HepG2 (cell line): ENCODE data around the gene SLC9C2. TPM values are rescaled to one million over a fixed set of nuclear protein-coding genes. Genes with fewer than 3 reads are reported as not detected.
A peak's percentile ranks its signal among the peaks of the same experiment; 100 is the strongest.

Experiments
- MED13 ChIP-seq: sonication (generic); formaldehyde crosslinking; IDR thresholded peaks from 2 replicates; pipeline ENCODE4 v1.5.0; 2020; ENCODE audit warnings: missing genetic modification reagents
- MIXL1 ChIP-seq: IDR thresholded peaks from 2 replicates; pipeline ENCODE4 v1.6.1; 2016
- NFYB ChIP-seq: sonication (generic); formaldehyde crosslinking; IDR thresholded peaks from 2 replicates; pipeline ENCODE4 v1.4.0; 2020; ENCODE audit warnings: missing genetic modification reagents
- ONECUT2 ChIP-seq: sonication (generic); formaldehyde crosslinking; IDR thresholded peaks from 2 replicates; pipeline ENCODE4 v1.4.0; 2020; ENCODE audit warnings: missing genetic modification reagents
- PCBP2 ChIP-seq: fragments of 200-400 bp; formaldehyde crosslinking; optimal IDR thresholded peaks from 2 replicates; pipeline ENCODE3; 2018; ENCODE audit warnings: low read length, low read depth; ENCODE audit not compliant: poor library complexity, severe bottlenecking
- PHF20 ChIP-seq: sonication (generic); formaldehyde crosslinking; IDR thresholded peaks from 2 replicates; pipeline ENCODE4 v1.5.0; 2020; ENCODE audit warnings: mild to moderate bottlenecking, missing genetic modification reagents
- SRSF4 ChIP-seq: fragments of 200-400 bp; formaldehyde crosslinking; IDR thresholded peaks from one replicate; pipeline ENCODE4 v1.6.1; 2018; ENCODE audit warnings: mild to moderate bottlenecking, low read depth, low read length, moderate library complexity; ENCODE audit not compliant: poor library complexity, severe bottlenecking
- STAT5B ChIP-seq: sonication (generic); formaldehyde crosslinking; IDR thresholded peaks from 2 replicates; pipeline ENCODE4 v1.4.0; 2020; ENCODE audit warnings: missing genetic modification reagents
- ZFAT ChIP-seq: sonication (generic); formaldehyde crosslinking; conservative IDR thresholded peaks from 2 replicates; pipeline ENCODE4 v1.8.1; 2023; ENCODE audit warnings: missing genetic modification reagents, inconsistent platforms
- ZFP1 ChIP-seq: IDR thresholded peaks from 2 replicates; pipeline ENCODE4 v1.6.1; 2016
- ZNF225 ChIP-seq: sonication (generic); formaldehyde crosslinking; IDR thresholded peaks from 2 replicates; pipeline ENCODE4 v1.4.0; 2020; ENCODE audit warnings: mild to moderate bottlenecking, missing genetic modification reagents
- ZNF274 ChIP-seq: sonication (generic); formaldehyde crosslinking; IDR thresholded peaks from 2 replicates; pipeline ENCODE4 v1.5.1; 2020; ENCODE audit warnings: mild to moderate bottlenecking, missing genetic modification reagents
- ZNF619 ChIP-seq: sonication (generic); formaldehyde crosslinking; IDR thresholded peaks from 2 replicates; pipeline ENCODE4 v1.4.0; 2020; ENCODE audit warnings: mild to moderate bottlenecking, missing genetic modification reagents
- ZNF839 ChIP-seq: sonication (generic); formaldehyde crosslinking; IDR thresholded peaks from 2 replicates; pipeline ENCODE4 v1.4.0; 2020; ENCODE audit warnings: missing genetic modification reagents, mild to moderate bottlenecking, borderline replicate concordance
- polyA plus RNA-seq, 8 experiments: library from polyadenylated mRNA; depleted of rRNA in 3 of 8; stranded (reverse) in 7 of 8; unstranded in 1 of 8; fragments of >200 nt; fragmentation: Illumina TruSeq in 4 of 8; extraction: Trizol in 4 of 8; gene quantifications; 2 replicates each; pipeline versions ENCODE4 v1.2.1 to v1.2.3, GENCODE V29; 2011 to 2016; ENCODE audit warnings: low read depth in 4 of 8, missing spikeins in 1 of 8, mixed read lengths in 1 of 8; ENCODE audit not compliant: insufficient read depth in 1 of 8
- total RNA-seq, 5 experiments: library from RNA; depleted of rRNA; stranded (reverse); fragments of >200 nt; fragmentation: Illumina TruSeq; extraction: Trizol; gene quantifications; 2 replicates each; pipeline ENCODE4 v1.2.3, GENCODE V29; 2016; ENCODE audit warnings: low read depth in 1 of 5
- TF ChIP-seq, protein P1 (sequence below), 2 experiments: sonication (generic) in 1 of 2; formaldehyde crosslinking in 1 of 2; IDR thresholded peaks; 2 replicates each; pipeline versions ENCODE4 v1.6.1 to v1.9.0; 2014 to 2022; ENCODE audit warnings: antibody characterized with exemption in 1 of 2, borderline replicate concordance in 1 of 2, inconsistent platforms in 1 of 2, low read depth in 1 of 2, missing genetic modification reagents in 1 of 2
- TF ChIP-seq, protein P2 (sequence below): sonication (generic); formaldehyde crosslinking; IDR thresholded peaks from 2 replicates; pipeline ENCODE4 v1.4.0; 2020; ENCODE audit warnings: missing genetic modification reagents
- TF ChIP-seq, protein P3 (sequence below): sonication (generic); formaldehyde crosslinking; IDR thresholded peaks from 2 replicates; pipeline ENCODE4 v1.4.0; 2020; ENCODE audit warnings: mild to moderate bottlenecking, missing genetic modification reagents
- TF ChIP-seq, protein P4 (sequence below): sonication (generic); formaldehyde crosslinking; IDR thresholded peaks from 2 replicates; pipeline ENCODE4 v1.4.0; 2020; ENCODE audit warnings: mild to moderate bottlenecking, missing genetic modification reagents
- TF ChIP-seq, protein P5 (sequence below): sonication (generic); formaldehyde crosslinking; IDR thresholded peaks from 2 replicates; pipeline ENCODE4 v1.5.0; 2020; ENCODE audit warnings: missing genetic modification reagents

SLC9C2 gene
- total and polyA plus RNA-seq, 2 of the 13 experiments (the other 11 are each of a cell fraction or from before 2014, with no cell fraction given): 0.03 TPM; not detected in 1

- TF ChIP-seq PCBP2 (no peak), ZFP1 (CRISPR knock-in tag) (no peak), MIXL1 (CRISPR knock-in tag) (no peak), STAT5B (CRISPR knock-in tag) (no peak), ONECUT2 (no peak), PHF20 (CRISPR knock-in tag) (peak; percentile 60; the same call in 1 of the 2 replicates), NFYB (CRISPR knock-in tag) (peak; percentile 78), ZNF619 (CRISPR knock-in tag) (no peak), SRSF4 (no peak), ZNF274 (CRISPR knock-in tag) (no peak), ZNF225 (CRISPR knock-in tag) (no peak), ZFAT (no peak), MED13 (CRISPR knock-in tag) (no peak), ZNF839 (CRISPR knock-in tag) (no peak)
- TF ChIP-seq, protein P1, sequence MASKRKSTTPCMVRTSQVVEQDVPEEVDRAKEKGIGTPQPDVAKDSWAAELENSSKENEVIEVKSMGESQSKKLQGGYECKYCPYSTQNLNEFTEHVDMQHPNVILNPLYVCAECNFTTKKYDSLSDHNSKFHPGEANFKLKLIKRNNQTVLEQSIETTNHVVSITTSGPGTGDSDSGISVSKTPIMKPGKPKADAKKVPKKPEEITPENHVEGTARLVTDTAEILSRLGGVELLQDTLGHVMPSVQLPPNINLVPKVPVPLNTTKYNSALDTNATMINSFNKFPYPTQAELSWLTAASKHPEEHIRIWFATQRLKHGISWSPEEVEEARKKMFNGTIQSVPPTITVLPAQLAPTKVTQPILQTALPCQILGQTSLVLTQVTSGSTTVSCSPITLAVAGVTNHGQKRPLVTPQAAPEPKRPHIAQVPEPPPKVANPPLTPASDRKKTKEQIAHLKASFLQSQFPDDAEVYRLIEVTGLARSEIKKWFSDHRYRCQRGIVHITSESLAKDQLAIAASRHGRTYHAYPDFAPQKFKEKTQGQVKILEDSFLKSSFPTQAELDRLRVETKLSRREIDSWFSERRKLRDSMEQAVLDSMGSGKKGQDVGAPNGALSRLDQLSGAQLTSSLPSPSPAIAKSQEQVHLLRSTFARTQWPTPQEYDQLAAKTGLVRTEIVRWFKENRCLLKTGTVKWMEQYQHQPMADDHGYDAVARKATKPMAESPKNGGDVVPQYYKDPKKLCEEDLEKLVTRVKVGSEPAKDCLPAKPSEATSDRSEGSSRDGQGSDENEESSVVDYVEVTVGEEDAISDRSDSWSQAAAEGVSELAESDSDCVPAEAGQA (IDR thresholded peaks at IDR 0.05; ENCODE audit: low read depth): no peak
- TF ChIP-seq, protein P1 (CRISPR knock-in tag; IDR thresholded peaks at IDR 0.05; ENCODE audit: borderline replicate concordance): no peak
- TF ChIP-seq, protein P2, sequence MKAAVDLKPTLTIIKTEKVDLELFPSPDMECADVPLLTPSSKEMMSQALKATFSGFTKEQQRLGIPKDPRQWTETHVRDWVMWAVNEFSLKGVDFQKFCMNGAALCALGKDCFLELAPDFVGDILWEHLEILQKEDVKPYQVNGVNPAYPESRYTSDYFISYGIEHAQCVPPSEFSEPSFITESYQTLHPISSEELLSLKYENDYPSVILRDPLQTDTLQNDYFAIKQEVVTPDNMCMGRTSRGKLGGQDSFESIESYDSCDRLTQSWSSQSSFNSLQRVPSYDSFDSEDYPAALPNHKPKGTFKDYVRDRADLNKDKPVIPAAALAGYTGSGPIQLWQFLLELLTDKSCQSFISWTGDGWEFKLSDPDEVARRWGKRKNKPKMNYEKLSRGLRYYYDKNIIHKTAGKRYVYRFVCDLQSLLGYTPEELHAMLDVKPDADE (CRISPR knock-in tag): no peak
- TF ChIP-seq, protein P3, sequence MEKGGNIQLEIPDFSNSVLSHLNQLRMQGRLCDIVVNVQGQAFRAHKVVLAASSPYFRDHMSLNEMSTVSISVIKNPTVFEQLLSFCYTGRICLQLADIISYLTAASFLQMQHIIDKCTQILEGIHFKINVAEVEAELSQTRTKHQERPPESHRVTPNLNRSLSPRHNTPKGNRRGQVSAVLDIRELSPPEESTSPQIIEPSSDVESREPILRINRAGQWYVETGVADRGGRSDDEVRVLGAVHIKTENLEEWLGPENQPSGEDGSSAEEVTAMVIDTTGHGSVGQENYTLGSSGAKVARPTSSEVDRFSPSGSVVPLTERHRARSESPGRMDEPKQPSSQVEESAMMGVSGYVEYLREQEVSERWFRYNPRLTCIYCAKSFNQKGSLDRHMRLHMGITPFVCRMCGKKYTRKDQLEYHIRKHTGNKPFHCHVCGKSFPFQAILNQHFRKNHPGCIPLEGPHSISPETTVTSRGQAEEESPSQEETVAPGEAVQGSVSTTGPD: no peak
- TF ChIP-seq, protein P4, sequence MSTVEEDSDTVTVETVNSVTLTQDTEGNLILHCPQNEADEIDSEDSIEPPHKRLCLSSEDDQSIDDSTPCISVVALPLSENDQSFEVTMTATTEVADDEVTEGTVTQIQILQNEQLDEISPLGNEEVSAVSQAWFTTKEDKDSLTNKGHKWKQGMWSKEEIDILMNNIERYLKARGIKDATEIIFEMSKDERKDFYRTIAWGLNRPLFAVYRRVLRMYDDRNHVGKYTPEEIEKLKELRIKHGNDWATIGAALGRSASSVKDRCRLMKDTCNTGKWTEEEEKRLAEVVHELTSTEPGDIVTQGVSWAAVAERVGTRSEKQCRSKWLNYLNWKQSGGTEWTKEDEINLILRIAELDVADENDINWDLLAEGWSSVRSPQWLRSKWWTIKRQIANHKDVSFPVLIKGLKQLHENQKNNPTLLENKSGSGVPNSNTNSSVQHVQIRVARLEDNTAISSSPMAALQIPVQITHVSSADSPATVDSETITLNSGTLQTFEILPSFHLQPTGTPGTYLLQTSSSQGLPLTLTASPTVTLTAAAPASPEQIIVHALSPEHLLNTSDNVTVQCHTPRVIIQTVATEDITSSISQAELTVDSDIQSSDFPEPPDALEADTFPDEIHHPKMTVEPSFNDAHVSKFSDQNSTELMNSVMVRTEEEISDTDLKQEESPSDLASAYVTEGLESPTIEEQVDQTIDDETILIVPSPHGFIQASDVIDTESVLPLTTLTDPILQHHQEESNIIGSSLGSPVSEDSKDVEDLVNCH (CRISPR knock-in tag): no peak
- TF ChIP-seq, protein P5, sequence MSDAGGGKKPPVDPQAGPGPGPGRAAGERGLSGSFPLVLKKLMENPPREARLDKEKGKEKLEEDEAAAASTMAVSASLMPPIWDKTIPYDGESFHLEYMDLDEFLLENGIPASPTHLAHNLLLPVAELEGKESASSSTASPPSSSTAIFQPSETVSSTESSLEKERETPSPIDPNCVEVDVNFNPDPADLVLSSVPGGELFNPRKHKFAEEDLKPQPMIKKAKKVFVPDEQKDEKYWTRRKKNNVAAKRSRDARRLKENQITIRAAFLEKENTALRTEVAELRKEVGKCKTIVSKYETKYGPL: no peak
Observed at GRCh38 chr1:173476665-173477285, 126.1 kb downstream of the SLC9C2 start (continued).
